Bladder microvascular endothelial cell (primary cell): Measurements from ENCODE around the gene GORASP2. TPM values are rescaled to one million over a fixed set of nuclear protein-coding genes. Genes with fewer than 3 reads are reported as not detected.

Experiments
- total RNA-seq: library from RNA; depleted of rRNA; stranded (reverse); fragments of >200 nt; gene quantifications from 2 replicates; pipeline ENCODE4 v1.2.3, GENCODE V29; 2014

The GORASP2 gene
- total RNA-seq = 16.8 and 25.4 TPM in 2 replicates

GRCh38 chr2:170928824-170929685 lies at the start of gene GORASP2:
GORASP2 (plus strand) TSS chr2:170929253; CDS start chr2:170929341, 88 bp downstream.

Other genes with a start within 250 kb of the GORASP2 start
- gene SP5, start 213.9 kb upstream of the GORASP2 start, total RNA-seq = not detected in 2 replicates
- gene ERICH2, start 158.9 kb upstream of the GORASP2 start, total RNA-seq = not detected in 2 replicates
- gene GAD1, start 112.4 kb upstream of the GORASP2 start, total RNA-seq = 0.16 and 0.38 TPM in 2 replicates
- 8.3 and 31.9 TPM in 2 replicates for gene TLK1, start 231.6 kb downstream of the GORASP2 start, total RNA-seq